Measurements from ENCODE around the gene SPRR1B. TPM values are rescaled to one million over a fixed set of nuclear protein-coding genes. Genes with fewer than 3 reads are reported as not detected.

SPRR1B gene
- total RNA-seq, 1 donor from 2014 or later, result not detected

GRCh38 chr1:153058826-153059784 lies 28.1 kb downstream of the SPRR1B start:
- no peak for DNase-seq (ENCODE audit: low spot score, unreplicated experiment)
- no peaks in the 10 kb centered on the region for H3K36me3 Mint-ChIP-seq (ENCODE audit: insufficient read depth)
- peaks cover 9% of the 10 kb centered on the region for H3K27me3 Mint-ChIP-seq
- H3K27ac Mint-ChIP-seq, result no peak overlapping the region
- H3K4me1 Mint-ChIP-seq (ENCODE audit: low read depth), result no peaks in the 10 kb centered on the region
- H3K9me3 Mint-ChIP-seq (ENCODE audit: low read depth), result no peaks in the 10 kb centered on the region
- no peak overlapping the region for H3K4me3 Mint-ChIP-seq (ENCODE audit: low read depth)
- TF ChIP-seq CTCF (IDR thresholded peaks at IDR 0.05; ENCODE audit: unreplicated experiment), result no peak

DNA sequence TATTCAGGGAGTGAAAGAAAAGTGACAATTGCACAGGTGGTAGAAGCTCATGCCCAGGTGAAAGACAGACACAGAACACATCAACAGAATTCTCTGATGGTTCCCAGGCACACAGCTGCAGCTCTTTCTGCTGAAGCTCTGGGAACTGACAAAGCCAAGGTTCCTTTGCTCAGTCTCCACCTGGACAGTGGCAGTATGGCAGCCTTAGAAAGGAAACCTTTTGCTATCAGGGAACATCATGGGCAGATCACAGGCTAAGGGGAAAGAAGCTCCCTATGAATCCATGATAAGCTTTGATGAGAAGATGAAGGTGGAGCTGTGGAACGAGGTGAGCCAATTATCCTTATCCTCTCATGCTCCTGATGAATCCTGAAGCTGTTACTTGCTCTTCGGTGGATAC lies 39.2 kb downstream of the SPRR1B start:
- H3K9me3 Mint-ChIP-seq (ENCODE audit: low read depth), result no peaks in the 10 kb centered on the region
- H3K27me3 Mint-ChIP-seq, result peaks cover 12% of the 10 kb centered on the region
- no peak for DNase-seq (ENCODE audit: low spot score, unreplicated experiment)
- H3K4me3 Mint-ChIP-seq (ENCODE audit: low read depth), result no peak overlapping the region
- no peaks in the 10 kb centered on the region for H3K36me3 Mint-ChIP-seq (ENCODE audit: insufficient read depth)
- H3K4me1 Mint-ChIP-seq (ENCODE audit: low read depth), result no peaks in the 10 kb centered on the region
- H3K27ac Mint-ChIP-seq, result no peak overlapping the region
- no peak for TF ChIP-seq CTCF (IDR thresholded peaks at IDR 0.05; ENCODE audit: unreplicated experiment)

DNA sequence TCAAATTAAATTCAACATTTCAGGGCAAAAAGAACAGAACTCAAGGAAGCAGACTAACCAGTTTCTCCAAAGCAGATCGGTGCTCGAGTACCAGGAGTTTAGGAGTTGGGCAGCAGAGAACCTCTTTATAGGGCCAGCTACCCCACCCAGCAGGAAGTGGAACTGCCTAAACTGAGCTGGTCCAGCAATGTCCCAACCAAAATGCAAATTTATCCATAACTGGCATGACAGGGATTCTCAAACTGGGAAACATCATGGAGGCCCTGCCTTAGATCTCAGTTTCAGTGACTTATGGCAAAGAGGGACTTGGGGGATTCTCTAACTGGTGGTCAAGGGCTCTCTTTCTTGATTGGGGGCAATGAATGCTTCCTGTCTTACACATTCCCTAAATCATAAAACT lies 40.5 kb downstream of the SPRR1B start, which contains the start of gene SPRR2B:
SPRR2B (minus strand) TSS at position 101 of the 400 bp plus-strand sequence. CDS start 772 bp downstream, outside the sequence.
- H3K27me3 Mint-ChIP-seq, result peaks cover 12% of the 10 kb centered on the region
- no peak for TF ChIP-seq CTCF (IDR thresholded peaks at IDR 0.05; ENCODE audit: unreplicated experiment)
- no peak within 1 kb of the TSS for H3K4me3 Mint-ChIP-seq (ENCODE audit: low read depth)
- no peaks in the 10 kb centered on the region for H3K4me1 Mint-ChIP-seq (ENCODE audit: low read depth)
- DNase-seq (ENCODE audit: low spot score, unreplicated experiment), result no peak
- no peak within 1 kb of the TSS for H3K27ac Mint-ChIP-seq
- no peaks in the 10 kb centered on the region for H3K9me3 Mint-ChIP-seq (ENCODE audit: low read depth)
- no peaks in the 10 kb centered on the region for H3K36me3 Mint-ChIP-seq (ENCODE audit: insufficient read depth)

DNA sequence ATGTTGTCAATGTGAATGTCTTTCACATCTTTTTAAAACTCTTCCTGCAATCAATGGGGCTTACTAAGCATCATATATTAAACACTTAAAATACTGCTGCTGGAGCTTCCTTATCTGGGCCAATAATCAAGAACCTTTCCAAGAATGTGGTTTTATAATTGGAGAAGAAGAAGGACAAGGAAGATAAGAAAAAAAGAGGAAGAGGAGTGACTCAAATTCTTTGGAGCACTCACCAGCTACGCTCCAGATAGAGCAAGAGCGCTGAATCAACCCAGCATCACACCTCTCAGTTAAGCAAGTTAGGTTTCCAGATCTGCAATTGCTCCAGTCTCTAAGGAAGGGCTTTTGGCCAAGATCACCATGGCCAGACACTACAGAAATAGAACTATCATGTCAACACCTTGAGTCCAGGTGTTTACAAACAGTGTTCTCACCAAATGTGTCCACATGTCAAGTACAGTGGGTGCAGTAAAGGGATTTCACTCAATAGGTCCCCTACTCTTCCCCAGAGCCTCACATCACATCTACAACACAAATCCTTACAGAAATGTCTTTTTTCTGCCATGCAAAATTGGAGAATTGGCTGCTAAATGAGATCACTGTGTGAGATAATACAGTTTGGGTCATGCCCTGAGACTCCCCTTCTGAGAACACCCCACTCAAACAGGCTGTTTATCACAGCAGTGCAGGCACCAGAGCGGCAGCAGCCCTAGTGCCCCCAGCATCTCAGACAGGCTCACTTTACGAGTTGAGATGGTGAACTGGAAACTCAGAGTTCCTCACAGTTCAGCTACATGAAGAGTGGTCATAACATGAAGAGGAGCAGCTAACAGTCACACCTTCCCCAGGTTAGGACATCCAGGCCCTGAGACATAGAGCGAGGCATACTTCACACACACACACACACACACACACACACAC lies 42.1 kb downstream of the SPRR1B start:
- Mint-ChIP-seq H3K4me3 (ENCODE audit: low read depth) (no peak overlapping the region), H3K27me3 (peaks cover 8% of the 10 kb centered on the region), H3K9me3 (ENCODE audit: low read depth) (no peaks in the 10 kb centered on the region), H3K27ac (no peak overlapping the region), H3K4me1 (ENCODE audit: low read depth) (no peaks in the 10 kb centered on the region), H3K36me3 (ENCODE audit: insufficient read depth) (no peaks in the 10 kb centered on the region)
- TF ChIP-seq CTCF (IDR thresholded peaks at IDR 0.05; ENCODE audit: unreplicated experiment), result no peak
- no peak for DNase-seq (ENCODE audit: low spot score, unreplicated experiment)

GRCh38 chr1:153081736-153082135 lies 50.7 kb downstream of the SPRR1B start:
- no peak for TF ChIP-seq CTCF (IDR thresholded peaks at IDR 0.05; ENCODE audit: unreplicated experiment)
- Mint-ChIP-seq H3K9me3 (ENCODE audit: low read depth) (peaks cover 11% of the 10 kb centered on the region), H3K4me1 (ENCODE audit: low read depth) (peaks cover 5% of the 10 kb centered on the region), H3K27me3 (no peaks in the 10 kb centered on the region), H3K36me3 (ENCODE audit: insufficient read depth) (no peaks in the 10 kb centered on the region), H3K27ac (no peak overlapping the region), H3K4me3 (ENCODE audit: low read depth) (no peak overlapping the region)
- no peak for DNase-seq (ENCODE audit: low spot score, unreplicated experiment)
